CD4-positive, alpha-beta T cell treated with Interleukin-6 at 100 ng/mL for 8 hours (primary cell): ENCODE measurements around the gene SSTR3.
"Not testable (repeated sequence)": the region's sequence is repeated elsewhere in the genome, so short reads cannot be mapped to it uniquely, and the experiment has no call there.

ENCODE experiments used
- DNase-seq: peaks from one replicate; pipeline ENCODE4 v3.0.0-alpha.2; 2020; ENCODE audit warnings: mixed read lengths, low spot score

Gene SSTR3

GRCh38 chr22:37242395-37242918 lies 30.2 kb upstream of the SSTR3 start:
- peak; percentile 94 for DNase-seq

- peak; percentile 44 for DNase-seq
Observed at GRCh38 chr22:37241351-37242142, 29.3 kb upstream of the SSTR3 start.

GRCh38 chr22:37240941-37241320 lies 28.7 kb upstream of the SSTR3 start:
- no peak for DNase-seq

GRCh38 chr22:37240240-37240940 lies 28.1 kb upstream of the SSTR3 start:
- DNase-seq = no peak

GRCh38 chr22:37239336-37240239 lies 27.3 kb upstream of the SSTR3 start:
- DNase-seq = no peak

GRCh38 chr22:37237371-37238268 lies 25.3 kb upstream of the SSTR3 start:
- DNase-seq = no peak

GRCh38 chr22:37235897-37236607 lies 23.8 kb upstream of the SSTR3 start:
- no peak for DNase-seq

GRCh38 chr22:37234736-37235711 lies 22.7 kb upstream of the SSTR3 start:
- DNase-seq = no peak

GRCh38 chr22:37233751-37234631 lies 21.7 kb upstream of the SSTR3 start:
- DNase-seq = no peak

GRCh38 chr22:37233371-37233750 lies 21.1 kb upstream of the SSTR3 start:
- DNase-seq = not testable (repeated sequence)

- DNase-seq = no peak
Observed at GRCh38 chr22:37232140-37232998, 20.1 kb upstream of the SSTR3 start.

GRCh38 chr22:37231406-37232139 lies 19.3 kb upstream of the SSTR3 start:
- DNase-seq = peak; percentile 63

GRCh38 chr22:37230673-37231405 lies 18.6 kb upstream of the SSTR3 start:
- DNase-seq = peak; percentile 77

GRCh38 chr22:37229805-37230672 lies 17.8 kb upstream of the SSTR3 start:
- DNase-seq = peak; percentile 92
